Fibroblast of villous mesenchyme (primary cell): ENCODE results near the gene WSCD2. TPM values are rescaled to one million over a fixed set of nuclear protein-coding genes. Genes with fewer than 3 reads are reported as not detected.

Experiments
- DNase-seq: peaks from one replicate; pipeline ENCODE4 v3.0.0-alpha.2; 2010; ENCODE audit warnings: low read depth
- H3K4me3 ChIP-seq: 2 replicates; pipeline ENCODE4 v1.5.1; 2011; ENCODE audit warnings: low read depth, mild to moderate bottlenecking, low read length
- total RNA-seq: library from RNA; depleted of rRNA; stranded (reverse); fragments of >200 nt; gene quantifications from 2 replicates; pipeline ENCODE4 v1.2.3, GENCODE V29; 2012
- TF ChIP-seq, protein P1 (sequence below): IDR thresholded peaks from 2 replicates; pipeline ENCODE4 v1.5.1; 2012; ENCODE audit warnings: low read depth, mild to moderate bottlenecking, low read length; ENCODE audit not compliant: insufficient read depth

Gene WSCD2
- total RNA-seq, 1 donor = not detected

- H3K4me3 ChIP-seq = no peak overlapping the region
- DNase-seq = no peak
- TF ChIP-seq, protein P1, sequence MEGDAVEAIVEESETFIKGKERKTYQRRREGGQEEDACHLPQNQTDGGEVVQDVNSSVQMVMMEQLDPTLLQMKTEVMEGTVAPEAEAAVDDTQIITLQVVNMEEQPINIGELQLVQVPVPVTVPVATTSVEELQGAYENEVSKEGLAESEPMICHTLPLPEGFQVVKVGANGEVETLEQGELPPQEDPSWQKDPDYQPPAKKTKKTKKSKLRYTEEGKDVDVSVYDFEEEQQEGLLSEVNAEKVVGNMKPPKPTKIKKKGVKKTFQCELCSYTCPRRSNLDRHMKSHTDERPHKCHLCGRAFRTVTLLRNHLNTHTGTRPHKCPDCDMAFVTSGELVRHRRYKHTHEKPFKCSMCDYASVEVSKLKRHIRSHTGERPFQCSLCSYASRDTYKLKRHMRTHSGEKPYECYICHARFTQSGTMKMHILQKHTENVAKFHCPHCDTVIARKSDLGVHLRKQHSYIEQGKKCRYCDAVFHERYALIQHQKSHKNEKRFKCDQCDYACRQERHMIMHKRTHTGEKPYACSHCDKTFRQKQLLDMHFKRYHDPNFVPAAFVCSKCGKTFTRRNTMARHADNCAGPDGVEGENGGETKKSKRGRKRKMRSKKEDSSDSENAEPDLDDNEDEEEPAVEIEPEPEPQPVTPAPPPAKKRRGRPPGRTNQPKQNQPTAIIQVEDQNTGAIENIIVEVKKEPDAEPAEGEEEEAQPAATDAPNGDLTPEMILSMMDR = no peak
Measured at GRCh38 chr12:108104657-108105056, 24.4 kb upstream of the WSCD2 start.

DNA sequence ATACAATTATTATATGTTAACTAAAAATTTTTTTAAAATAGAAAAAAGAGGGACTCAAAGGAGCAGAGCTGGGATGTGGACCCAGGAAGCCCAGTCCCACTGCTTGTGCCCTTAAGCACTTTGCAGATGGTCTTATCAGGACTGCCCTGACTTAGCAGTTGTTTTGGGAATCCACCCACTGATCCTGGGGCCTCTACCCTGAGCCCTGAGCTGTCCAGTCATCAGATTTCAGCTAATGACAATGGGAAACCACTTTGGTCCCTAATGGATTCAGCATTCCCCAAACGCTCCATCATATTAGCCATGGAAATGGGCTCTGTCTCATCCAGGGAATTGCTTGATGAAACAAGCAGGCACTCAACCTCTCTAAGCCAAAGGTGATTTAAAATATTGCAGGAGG lies 22.5 kb upstream of the WSCD2 start:
- TF ChIP-seq, protein P1 = no peak
- H3K4me3 ChIP-seq = no peak overlapping the region
- DNase-seq = no peak

DNA sequence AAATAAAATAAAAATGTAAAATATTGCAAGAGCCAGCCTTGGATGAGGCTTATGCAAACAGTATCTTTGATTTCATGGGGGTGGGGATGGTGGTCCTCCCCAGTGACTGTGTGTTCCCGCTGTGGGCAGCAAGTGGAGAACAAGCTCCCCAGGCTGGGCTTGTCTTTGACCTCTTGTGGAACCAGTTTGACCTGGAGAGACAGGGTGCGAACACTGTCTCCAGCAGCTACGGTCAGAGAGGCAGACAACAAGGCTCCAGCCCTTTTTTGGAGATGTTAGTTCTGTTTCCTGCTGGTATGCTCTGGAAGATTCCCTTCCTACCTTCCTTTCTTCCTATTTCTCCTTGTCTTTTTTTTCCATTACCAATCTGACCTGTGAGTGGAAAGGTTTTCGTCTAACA lies 21.8 kb upstream of the WSCD2 start:
- TF ChIP-seq, protein P1 = no peak
- H3K4me3 ChIP-seq = no peak overlapping the region
- no peak for DNase-seq

DNA sequence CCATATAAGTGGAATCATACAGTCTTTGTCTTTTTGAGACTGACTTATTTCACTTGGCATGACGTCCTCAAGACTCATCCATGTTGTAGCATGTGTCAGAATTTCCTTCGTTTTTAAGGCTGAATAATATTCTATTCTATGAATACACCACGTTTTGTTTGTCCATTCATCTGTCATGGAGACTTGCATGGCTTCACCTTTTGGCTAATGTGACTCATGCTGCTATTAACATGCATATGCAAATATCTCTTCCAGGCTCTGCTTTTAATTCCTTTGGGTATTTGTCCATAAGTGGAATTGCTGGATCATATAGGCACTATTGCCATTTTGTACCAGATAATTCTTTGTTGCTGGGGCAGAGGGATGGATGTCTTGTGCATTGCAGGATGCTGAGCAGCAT lies 19.6 kb upstream of the WSCD2 start:
- H3K4me3 ChIP-seq = no peak overlapping the region
- TF ChIP-seq, protein P1 = no peak
- no peak for DNase-seq

- H3K4me3 ChIP-seq = no peak overlapping the region
- DNase-seq = no peak
- TF ChIP-seq, protein P1 = no peak
Measured at GRCh38 chr12:108109954-108110353, 19.1 kb upstream of the WSCD2 start.

- TF ChIP-seq, protein P1 = no peak
- DNase-seq = no peak
- no peak overlapping the region for H3K4me3 ChIP-seq
Measured at GRCh38 chr12:108110844-108111243, 18.2 kb upstream of the WSCD2 start.

DNA sequence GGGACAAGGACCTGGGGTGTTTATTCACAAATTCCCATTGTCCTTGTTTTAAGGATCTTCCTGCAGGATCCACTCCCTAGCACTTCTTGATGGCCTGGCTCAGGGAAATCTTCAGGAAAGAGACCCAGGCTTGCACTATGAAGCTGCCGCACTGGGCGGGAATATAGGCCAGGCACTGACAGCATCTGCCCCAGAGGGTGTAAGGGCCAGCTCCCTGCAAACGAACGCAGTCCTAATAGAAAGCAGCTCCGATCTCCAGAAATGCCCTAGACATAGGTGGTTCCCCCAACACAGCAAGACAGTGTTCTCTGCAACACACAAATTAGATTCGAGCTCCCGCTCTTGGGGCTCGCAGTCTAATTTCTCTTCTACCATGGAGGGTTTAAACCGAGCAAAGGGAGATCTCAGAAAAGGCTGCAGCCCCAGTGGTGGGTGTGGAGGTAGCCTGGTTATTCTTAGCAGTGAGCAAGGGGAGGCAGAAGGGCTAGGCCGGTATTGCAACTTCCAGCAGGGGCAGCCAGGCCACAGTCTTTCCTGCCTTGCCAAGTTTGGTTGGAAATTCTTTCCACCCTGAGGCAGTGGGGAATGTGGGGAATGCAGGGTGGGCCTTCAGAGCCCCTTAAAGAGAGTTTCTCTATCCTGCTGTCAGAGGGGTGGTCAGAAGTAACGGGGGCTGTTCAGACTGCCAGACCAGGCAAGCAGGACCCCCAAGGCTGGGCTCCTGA lies 16.1 kb upstream of the WSCD2 start:
- no peak overlapping the region for H3K4me3 ChIP-seq
- no peak for DNase-seq
- TF ChIP-seq, protein P1 = no peak
